ENCODE results near the gene FERMT2.

The FERMT2 gene

GRCh38 chr14:52950898-52951680, at the start of gene FERMT2:
FERMT2 (minus strand) TSS chr14:52951050; CDS start chr14:52950568, 482 bp downstream.
- DNase-seq (ENCODE audit: low spot score), result peak; percentile 62

GRCh38 chr14:52998376-52999015, 47.6 kb upstream of the FERMT2 start:
- DNase-seq (ENCODE audit: low spot score), result no peak

GRCh38 chr14:52996493-52996892, 45.6 kb upstream of the FERMT2 start:
- no peak for DNase-seq (ENCODE audit: low spot score)

GRCh38 chr14:52995998-52996397, 45.1 kb upstream of the FERMT2 start:
- no peak for DNase-seq (ENCODE audit: low spot score)

GRCh38 chr14:52992236-52992870, 41.5 kb upstream of the FERMT2 start:
- no peak for DNase-seq (ENCODE audit: low spot score)

- DNase-seq (ENCODE audit: low spot score), result no peak
Observed at GRCh38 chr14:52988139-52988538, 37.3 kb upstream of the FERMT2 start.

- DNase-seq (ENCODE audit: low spot score), result no peak
Observed at GRCh38 chr14:52987514-52987913, 36.7 kb upstream of the FERMT2 start.

GRCh38 chr14:52987042-52987441, 36.2 kb upstream of the FERMT2 start:
- DNase-seq (ENCODE audit: low spot score), result no peak

GRCh38 chr14:52977798-52978197, 26.9 kb upstream of the FERMT2 start:
- DNase-seq (ENCODE audit: low spot score), result no peak

- no peak for DNase-seq (ENCODE audit: low spot score)
Observed at GRCh38 chr14:52974406-52974805, 23.6 kb upstream of the FERMT2 start.

GRCh38 chr14:52961060-52961639, 10.3 kb upstream of the FERMT2 start:
- DNase-seq (ENCODE audit: low spot score), result peak; percentile 41

- DNase-seq (ENCODE audit: low spot score), result no peak
Observed at GRCh38 chr14:52960627-52961026, 9.8 kb upstream of the FERMT2 start.

- DNase-seq (ENCODE audit: low spot score), result no peak
Observed at GRCh38 chr14:52954346-52955214, 3.7 kb upstream of the FERMT2 start.

- peak; percentile 63 for DNase-seq (ENCODE audit: low spot score)
Observed at GRCh38 chr14:52951681-52952554, 1.1 kb upstream of the FERMT2 start.

GRCh38 chr14:52950410-52950897, 396 bp downstream of the FERMT2 start:
- peak; percentile 36 for DNase-seq (ENCODE audit: low spot score)

- peak; percentile 22 for DNase-seq (ENCODE audit: low spot score)
Observed at GRCh38 chr14:52949711-52950409, 990 bp downstream of the FERMT2 start.

GRCh38 chr14:52949249-52949648, 1.6 kb downstream of the FERMT2 start:
- DNase-seq (ENCODE audit: low spot score), result no peak

GRCh38 chr14:52948836-52949235, 2.0 kb downstream of the FERMT2 start:
- no peak for DNase-seq (ENCODE audit: low spot score)

- DNase-seq (ENCODE audit: low spot score), result no peak
Observed at GRCh38 chr14:52948039-52948438, 2.8 kb downstream of the FERMT2 start.

- no peak for DNase-seq (ENCODE audit: low spot score)
Observed at GRCh38 chr14:52944254-52944653, 6.6 kb downstream of the FERMT2 start.

Data from HuH-7.5 (cell line).